ENCODE measurements around the gene DNM3. TPM values are rescaled to one million over a fixed set of nuclear protein-coding genes. Genes with fewer than 3 reads are reported as not detected.

The DNM3 gene
- total RNA-seq, 1 experiment from 2014 or later: 2.7 TPM

DNA sequence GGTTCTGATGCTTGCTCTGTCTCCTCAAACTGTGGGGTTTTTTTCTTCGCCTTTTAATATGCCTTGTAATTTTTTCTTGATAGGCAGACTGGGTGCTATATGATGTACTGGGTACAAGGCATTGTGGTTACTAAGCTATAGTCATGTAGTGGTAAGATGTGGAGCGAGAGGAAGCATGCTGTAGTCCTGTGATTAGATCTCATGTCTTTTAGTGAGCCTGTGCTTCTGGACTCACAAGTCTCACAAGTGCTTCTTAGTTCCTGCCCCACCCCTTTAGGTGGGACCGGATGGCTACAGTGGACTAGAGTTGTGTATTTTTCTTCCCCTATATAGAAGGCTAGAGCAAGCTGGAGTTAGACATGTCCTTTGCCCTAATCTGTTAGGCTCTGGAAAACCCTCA, 178.7 kb downstream of the DNM3 start:
- H2AFZ ChIP-seq (ENCODE audit: low read length): no peak overlapping the region
- TF ChIP-seq, protein P1, sequence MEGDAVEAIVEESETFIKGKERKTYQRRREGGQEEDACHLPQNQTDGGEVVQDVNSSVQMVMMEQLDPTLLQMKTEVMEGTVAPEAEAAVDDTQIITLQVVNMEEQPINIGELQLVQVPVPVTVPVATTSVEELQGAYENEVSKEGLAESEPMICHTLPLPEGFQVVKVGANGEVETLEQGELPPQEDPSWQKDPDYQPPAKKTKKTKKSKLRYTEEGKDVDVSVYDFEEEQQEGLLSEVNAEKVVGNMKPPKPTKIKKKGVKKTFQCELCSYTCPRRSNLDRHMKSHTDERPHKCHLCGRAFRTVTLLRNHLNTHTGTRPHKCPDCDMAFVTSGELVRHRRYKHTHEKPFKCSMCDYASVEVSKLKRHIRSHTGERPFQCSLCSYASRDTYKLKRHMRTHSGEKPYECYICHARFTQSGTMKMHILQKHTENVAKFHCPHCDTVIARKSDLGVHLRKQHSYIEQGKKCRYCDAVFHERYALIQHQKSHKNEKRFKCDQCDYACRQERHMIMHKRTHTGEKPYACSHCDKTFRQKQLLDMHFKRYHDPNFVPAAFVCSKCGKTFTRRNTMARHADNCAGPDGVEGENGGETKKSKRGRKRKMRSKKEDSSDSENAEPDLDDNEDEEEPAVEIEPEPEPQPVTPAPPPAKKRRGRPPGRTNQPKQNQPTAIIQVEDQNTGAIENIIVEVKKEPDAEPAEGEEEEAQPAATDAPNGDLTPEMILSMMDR (conservative IDR thresholded peaks at IDR 0.05): no peak

More for the DNA sequence above, 178.7 kb downstream of the DNM3 start:
- Histone ChIP-seq H2BK20ac (ENCODE audit: low read depth, low read length, poor library complexity, severe bottlenecking) (no peak overlapping the region), H3K9me3 (ENCODE audit: control insufficient read depth, low read depth, low read length) (no peaks in the 10 kb centered on the region), H3K14ac (ENCODE audit: insufficient read depth, low read length) (no peak overlapping the region), H2AK5ac (ENCODE audit: insufficient read length, low read length) (no peak overlapping the region), H2BK12ac (ENCODE audit: insufficient read length, low read depth, low read length) (no peak overlapping the region), H3K23me2 (ENCODE audit: insufficient read length, low read depth, low read length, poor library complexity, severe bottlenecking) (no peaks in the 10 kb centered on the region), H2BK15ac (ENCODE audit: low read depth, low read length) (no peak overlapping the region), H3K23ac (ENCODE audit: insufficient read length, low read depth, low read length) (no peak overlapping the region), H4K8ac (replicated peaks; ENCODE audit: insufficient read length, low read depth, low read length) (no peak overlapping the region), H3K56ac (ENCODE audit: insufficient read length, low read depth, low read length) (no peak overlapping the region), H3K27ac (ENCODE audit: insufficient read length, low read depth, low read length) (no peak overlapping the region), H3K9ac (ENCODE audit: extremely low read depth, insufficient read length, low read length) (no peak overlapping the region), H3T11ph (ENCODE audit: low read length) (no peak overlapping the region), H3K4ac (ENCODE audit: low read depth, low read length) (no peak overlapping the region), H4K91ac (ENCODE audit: insufficient read length, low read depth, low read length) (no peak overlapping the region), H3K79me2 (ENCODE audit: insufficient read depth, low read length) (no peaks in the 10 kb centered on the region), H2BK5ac (ENCODE audit: insufficient read length, low read length) (no peak overlapping the region), H3K18ac (ENCODE audit: insufficient read length, low read depth, low read length) (no peak overlapping the region), H2BK120ac (ENCODE audit: low read depth, low read length, poor library complexity, severe bottlenecking) (no peak overlapping the region), H4K20me1 (ENCODE audit: control insufficient read depth, insufficient read depth, insufficient read length) (no peaks in the 10 kb centered on the region), H4K5ac (ENCODE audit: insufficient read length, low read depth, low read length) (no peak overlapping the region), H3K4me1 (ENCODE audit: insufficient read depth, low read length) (no peaks in the 10 kb centered on the region), H3K79me1 (ENCODE audit: insufficient read depth, low read depth, low read length, poor library complexity, severe bottlenecking) (no peaks in the 10 kb centered on the region), H3K4me2 (ENCODE audit: insufficient read depth, insufficient read length, low read length) (no peak overlapping the region), H3K27me3 (ENCODE audit: insufficient read depth, low read length) (no peaks in the 10 kb centered on the region)
- no peak overlapping the region for H3K4me3 Mint-ChIP-seq
- WGBS (ENCODE audit: extremely low coverage, insufficient read length, low lambda C conversion rate): no CpG with 5 or more reads among the region's 3 CpGs
- H3K36me3 Mint-ChIP-seq (ENCODE audit: insufficient read depth in 1 of 3, low read depth in 3 of 3): peaks cover 0 to 3% (median 0%) of the 10 kb centered on the region in 3 experiments; a peak in 1 of 7 replicates
- 0 out of 4 replicates have a peak, but pooled peaks cover 0 to 4% of the 10 kb centered on the region in 2 experiments for H3K4me1 Mint-ChIP-seq
- no peak overlapping the region for H3K27ac Mint-ChIP-seq
- DNase-seq: no peak
- H3K9me3 Mint-ChIP-seq: peaks cover 3 to 6% of the 10 kb centered on the region in 2 experiments; a peak in 3 of 5 replicates
- H3K27me3 Mint-ChIP-seq (ENCODE audit: low read depth): no peaks in the 10 kb centered on the region
